Activated naive CD4-positive, alpha-beta T cell treated with anti-CD3 and anti-CD28 coated beads, Interleukin-2, amount 10 ng/mL, durations not matched to agents 7 days and 5 days (primary cell): ENCODE measurements around the gene INSC.

ENCODE experiments used
- CTCF ChIA-PET: fragments of 350-600 bp; sonication (Branson Sonifier 250); formaldehyde crosslinking; loops from one replicate; lab custom pipeline; 2021; ENCODE audit warnings: antibody characterized with exemption; lab: Charles Lee
- DNase-seq: peaks from one replicate; pipeline ENCODE4 v3.0.0-alpha.2; 2020
- H3K27ac Mint-ChIP-seq: one replicate; pipeline ENCODE4 v1.8.0; 2021; ENCODE audit warnings: mild to moderate bottlenecking, moderate library complexity, mixed read lengths
- H3K27me3 Mint-ChIP-seq: one replicate; pipeline ENCODE4 v1.8.0; 2021; ENCODE audit warnings: mild to moderate bottlenecking, mixed read lengths
- H3K36me3 Mint-ChIP-seq: one replicate; pipeline ENCODE4 v1.8.0; 2021; ENCODE audit warnings: mixed read lengths
- H3K4me1 Mint-ChIP-seq: one replicate; pipeline ENCODE4 v1.8.0; 2021; ENCODE audit warnings: mixed read lengths
- H3K4me3 Mint-ChIP-seq: one replicate; pipeline ENCODE4 v1.8.0; 2021; ENCODE audit warnings: mild to moderate bottlenecking, moderate library complexity, mixed read lengths
- H3K9me3 Mint-ChIP-seq: one replicate; pipeline ENCODE4 v1.8.0; 2021; ENCODE audit warnings: mixed read lengths

INSC gene

DNA sequence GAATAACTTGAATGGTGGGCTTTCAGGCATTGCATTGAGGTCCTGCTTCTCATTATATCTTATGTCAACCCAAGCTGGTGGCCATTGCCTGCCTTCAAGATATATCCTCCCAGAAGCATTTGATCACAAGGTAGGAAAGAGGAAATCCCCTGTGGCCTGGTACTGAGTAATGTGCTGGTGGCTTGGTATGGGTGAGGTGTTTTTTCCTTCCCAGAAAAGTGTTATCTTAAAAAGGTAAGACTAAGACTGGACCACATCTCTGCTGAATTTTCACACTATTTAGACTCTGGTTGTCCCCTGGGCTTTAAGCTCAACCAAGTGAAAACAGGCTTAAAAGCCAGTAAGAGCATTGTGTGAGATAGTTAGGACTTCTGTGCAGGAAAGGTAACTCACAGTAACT is 3.7 kb downstream of the INSC start:
- Mint-ChIP-seq H3K4me1 (peaks cover 15% of the 10 kb centered on the region), H3K27ac (no peak overlapping the region)

DNA sequence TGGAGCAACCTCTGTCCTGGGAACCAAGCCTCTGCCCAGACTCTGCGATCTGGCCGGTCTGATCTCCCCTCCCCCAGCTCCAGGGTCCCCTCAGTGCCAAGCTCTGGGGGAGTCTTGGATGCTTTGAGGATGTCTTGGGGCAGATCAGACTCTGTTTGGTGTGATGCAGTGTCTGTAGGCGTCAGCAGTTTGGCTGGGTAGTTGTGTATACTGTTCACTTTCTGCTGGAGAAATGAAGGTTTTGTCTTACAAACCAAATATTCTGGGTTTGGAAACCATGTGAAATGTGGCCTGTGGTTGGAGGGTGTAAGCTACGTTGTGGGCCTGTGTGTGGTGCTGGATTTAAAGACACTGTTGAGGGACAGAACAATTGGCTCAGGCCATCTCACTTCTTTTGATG is 4.6 kb downstream of the INSC start:
- peaks cover 10% of the 10 kb centered on the region for H3K4me1 Mint-ChIP-seq
- H3K36me3 Mint-ChIP-seq, result no peaks in the 10 kb centered on the region
- CTCF ChIA-PET, result no interaction called here
- no peaks in the 10 kb centered on the region for H3K9me3 Mint-ChIP-seq
- DNase-seq, result no peak
- peaks cover 54% of the 10 kb centered on the region for H3K27me3 Mint-ChIP-seq
- H3K27ac Mint-ChIP-seq, result no peak overlapping the region
- no peak overlapping the region for H3K4me3 Mint-ChIP-seq

More for the DNA sequence above, 3.7 kb downstream of the INSC start:
- DNase-seq, result no peak
- peaks cover 57% of the 10 kb centered on the region for H3K27me3 Mint-ChIP-seq
- CTCF ChIA-PET, result interaction anchor here (1.0 to 2.0 kb wide), 5 partner anchors 11 to 89 kb away, joined by 3 to 7 read pairs (median 4); no protein-coding TSS in a partner anchor
- H3K36me3 Mint-ChIP-seq, result no peaks in the 10 kb centered on the region
- H3K9me3 Mint-ChIP-seq, result no peaks in the 10 kb centered on the region
- H3K4me3 Mint-ChIP-seq, result no peak overlapping the region

DNA sequence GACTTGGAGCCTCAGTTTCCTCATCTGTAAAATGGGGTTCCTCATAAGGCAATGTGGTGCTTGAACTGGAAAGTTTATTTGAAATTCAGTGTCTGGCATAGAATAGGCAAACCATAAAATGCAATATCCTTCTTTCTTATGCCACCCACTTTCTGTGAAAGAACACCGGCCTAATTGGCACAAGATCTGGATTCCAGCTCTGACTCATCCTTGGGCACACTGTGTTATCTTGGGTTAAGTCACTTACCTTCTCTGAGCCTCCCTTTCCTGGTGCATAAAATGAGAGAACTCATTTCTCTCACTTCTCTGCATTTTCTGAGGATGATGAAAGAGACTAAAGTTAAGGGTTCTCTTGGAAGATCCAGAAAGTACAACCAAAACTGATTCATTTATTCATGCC is 5.1 kb downstream of the INSC start:
- Mint-ChIP-seq H3K27me3 (peaks cover 50% of the 10 kb centered on the region), H3K27ac (no peak overlapping the region), H3K36me3 (no peaks in the 10 kb centered on the region), H3K4me1 (peaks cover 10% of the 10 kb centered on the region), H3K4me3 (no peak overlapping the region), H3K9me3 (no peaks in the 10 kb centered on the region)
- CTCF ChIA-PET, result no interaction called here
- DNase-seq, result no peak

DNA sequence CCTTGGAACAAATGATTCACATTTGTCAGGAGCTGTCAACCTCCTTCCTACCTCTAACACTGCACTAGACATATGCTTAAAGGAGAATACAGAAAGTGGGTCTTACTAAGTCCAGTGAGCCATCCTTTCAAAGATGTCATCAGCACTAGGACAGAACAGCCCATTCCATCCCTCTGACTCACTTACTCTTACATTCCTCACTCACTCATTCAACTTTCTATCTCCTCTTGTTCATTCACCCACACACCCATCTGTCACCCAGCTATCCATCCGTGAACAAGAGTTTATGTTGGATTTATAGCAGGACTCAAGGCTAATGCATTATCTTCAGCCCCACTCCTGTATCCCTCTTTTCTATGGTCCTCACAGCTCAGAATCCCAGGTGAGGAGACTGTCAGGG is 9.1 kb downstream of the INSC start:
- Mint-ChIP-seq H3K4me1 (peaks cover 1% of the 10 kb centered on the region), H3K27me3 (peaks cover 41% of the 10 kb centered on the region), H3K9me3 (no peaks in the 10 kb centered on the region), H3K27ac (no peak overlapping the region), H3K36me3 (no peaks in the 10 kb centered on the region), H3K4me3 (no peak overlapping the region)
- DNase-seq, result no peak
- CTCF ChIA-PET, result no interaction called here

DNA sequence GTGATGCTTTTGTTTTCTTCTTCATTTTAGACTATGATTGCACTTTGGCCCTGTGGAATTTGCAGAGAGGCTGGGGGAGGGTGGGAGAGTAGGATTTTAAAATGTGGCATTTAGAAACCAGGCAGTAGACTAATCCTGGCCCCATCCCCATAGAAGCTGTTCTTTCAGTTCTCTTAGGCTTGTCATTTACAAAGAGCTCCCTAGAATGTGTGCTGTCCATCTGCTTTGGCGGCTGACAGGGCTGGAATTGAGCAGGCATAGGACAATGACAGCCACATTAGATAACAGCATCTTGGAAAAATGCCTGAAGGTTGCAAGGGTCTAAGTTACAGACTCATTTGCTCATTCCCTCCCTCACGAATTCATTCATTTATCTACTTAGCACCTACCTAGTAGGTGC is 9.8 kb downstream of the INSC start:
- no peak for DNase-seq
- CTCF ChIA-PET, result interaction anchor here (0.9 to 2.0 kb wide), 2 partner anchors 9 to 24 kb away, joined by 3 to 5 read pairs; no protein-coding TSS in a partner anchor
- no peak overlapping the region for H3K27ac Mint-ChIP-seq
- H3K9me3 Mint-ChIP-seq, result no peaks in the 10 kb centered on the region
- no peak overlapping the region for H3K4me3 Mint-ChIP-seq
- H3K36me3 Mint-ChIP-seq, result no peaks in the 10 kb centered on the region
- H3K4me1 Mint-ChIP-seq, result no peaks in the 10 kb centered on the region
- H3K27me3 Mint-ChIP-seq, result peaks cover 37% of the 10 kb centered on the region

DNA sequence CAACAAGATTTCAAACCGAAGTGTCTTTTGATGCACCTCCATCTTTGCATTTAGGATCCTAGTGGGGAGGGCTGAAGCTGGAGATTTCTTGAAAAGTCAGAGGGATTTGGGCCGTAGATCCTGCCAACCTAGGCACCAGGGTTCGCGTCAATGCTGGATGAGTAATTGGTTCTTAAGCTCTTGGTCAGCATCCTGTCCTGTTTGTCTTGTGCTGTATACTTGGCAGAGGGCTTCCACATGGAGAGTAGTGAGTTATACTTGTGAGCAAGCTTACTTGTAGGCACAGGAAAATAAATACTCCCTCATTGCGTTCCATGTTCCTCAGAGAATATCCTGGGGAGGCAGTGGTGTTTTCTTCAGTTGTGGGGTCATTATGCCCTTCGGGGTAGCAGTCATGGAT is 12.6 kb downstream of the INSC start:
- peaks cover 45% of the 10 kb centered on the region for H3K27me3 Mint-ChIP-seq

DNA sequence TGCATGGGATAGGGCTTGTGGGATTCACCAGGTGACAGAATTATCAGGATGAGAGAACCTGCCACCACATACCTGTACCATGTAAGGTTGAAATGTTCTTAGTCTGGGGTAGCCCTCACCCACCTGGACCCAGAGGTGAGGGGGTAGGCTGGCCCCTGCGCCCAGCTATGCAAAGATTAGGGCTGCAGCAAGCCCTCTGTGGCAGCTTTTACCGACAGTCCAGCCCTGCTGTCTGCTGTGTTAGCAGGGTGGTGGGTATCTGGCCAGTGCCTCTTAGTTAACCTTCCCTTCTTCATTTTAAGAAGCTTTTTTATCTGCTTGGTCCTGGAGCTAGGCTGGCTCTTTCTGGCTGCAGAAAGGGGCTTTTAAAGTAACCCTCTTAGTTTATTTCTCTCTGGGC is 13.9 kb downstream of the INSC start:
- Mint-ChIP-seq H3K27ac (no peak overlapping the region), H3K4me3 (no peak overlapping the region), H3K4me1 (no peaks in the 10 kb centered on the region), H3K27me3 (peaks cover 41% of the 10 kb centered on the region), H3K9me3 (no peaks in the 10 kb centered on the region), H3K36me3 (no peaks in the 10 kb centered on the region)
- DNase-seq, result no peak
- CTCF ChIA-PET, result no interaction called here

More for the DNA sequence above, 12.6 kb downstream of the INSC start:
- Mint-ChIP-seq H3K9me3 (no peaks in the 10 kb centered on the region), H3K4me1 (no peaks in the 10 kb centered on the region), H3K36me3 (no peaks in the 10 kb centered on the region), H3K4me3 (no peak overlapping the region), H3K27ac (no peak overlapping the region)
- CTCF ChIA-PET, result no interaction called here
- no peak for DNase-seq

DNA sequence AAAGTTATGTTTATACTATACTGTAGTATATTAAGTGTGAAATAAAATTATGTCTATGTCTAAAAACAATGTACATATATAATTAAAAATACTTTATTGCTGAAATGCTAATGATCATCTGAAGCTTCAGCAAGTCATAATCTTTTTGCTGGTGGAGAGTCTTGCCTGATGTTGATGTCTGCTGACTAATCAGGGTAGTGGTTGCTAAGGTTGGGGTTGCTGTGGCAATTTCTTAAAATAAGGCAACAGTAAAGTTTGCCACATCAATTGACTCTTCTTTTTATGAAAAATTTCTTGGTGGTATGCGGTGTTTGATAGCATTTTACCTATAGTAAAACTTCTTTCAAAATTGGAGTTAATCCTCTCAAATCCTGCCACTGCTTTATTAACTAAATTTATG is 21.4 kb downstream of the INSC start:
- no peaks in the 10 kb centered on the region for H3K36me3 Mint-ChIP-seq
- no peaks in the 10 kb centered on the region for H3K4me1 Mint-ChIP-seq
- H3K9me3 Mint-ChIP-seq, result no peaks in the 10 kb centered on the region
- H3K4me3 Mint-ChIP-seq, result no peak overlapping the region
- CTCF ChIA-PET, result no interaction called here
- H3K27me3 Mint-ChIP-seq, result peaks cover 4% of the 10 kb centered on the region
- DNase-seq, result no peak
- no peak overlapping the region for H3K27ac Mint-ChIP-seq

DNA sequence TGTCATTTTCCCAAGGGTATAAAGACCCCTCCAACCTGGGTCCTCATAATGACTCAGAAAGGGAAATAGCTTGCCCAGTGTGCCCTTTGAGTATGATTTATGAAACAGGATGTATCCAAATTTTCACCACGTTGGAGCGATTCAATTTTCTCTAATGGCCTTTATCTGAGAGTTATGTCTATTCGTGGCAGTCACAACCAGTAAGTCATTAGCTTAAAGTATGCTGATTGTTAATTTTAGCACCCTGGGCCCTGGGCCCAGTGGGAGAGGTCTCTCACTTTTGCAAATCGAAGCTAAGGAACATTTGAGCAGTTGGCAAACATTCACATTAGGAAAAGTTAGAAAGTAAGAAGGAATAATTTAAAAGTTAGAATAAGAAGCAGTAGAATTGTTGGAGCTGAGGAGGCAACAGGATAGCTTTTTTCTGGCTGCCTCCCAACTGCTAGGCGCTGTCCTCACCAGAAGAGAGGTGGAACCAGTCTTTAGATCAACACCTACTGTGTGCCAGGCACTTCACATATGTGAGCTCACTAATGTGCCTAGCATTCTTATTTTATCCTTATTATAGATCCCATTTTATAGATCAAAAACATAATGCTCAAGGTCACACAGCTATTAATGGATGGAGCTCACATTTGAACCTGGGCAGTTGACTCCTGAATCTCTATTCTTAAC is 24.5 kb downstream of the INSC start:
- Mint-ChIP-seq H3K27ac (no peak overlapping the region), H3K27me3 (no peaks in the 10 kb centered on the region), H3K9me3 (no peaks in the 10 kb centered on the region), H3K4me3 (no peak overlapping the region), H3K4me1 (no peaks in the 10 kb centered on the region), H3K36me3 (no peaks in the 10 kb centered on the region)
- CTCF ChIA-PET, result interaction anchor here (0.6 to 1.3 kb wide), 4 partner anchors 20 to 55 kb away, joined by 3 to 5 read pairs (median 4); no protein-coding TSS in a partner anchor
- DNase-seq, result no peak

DNA sequence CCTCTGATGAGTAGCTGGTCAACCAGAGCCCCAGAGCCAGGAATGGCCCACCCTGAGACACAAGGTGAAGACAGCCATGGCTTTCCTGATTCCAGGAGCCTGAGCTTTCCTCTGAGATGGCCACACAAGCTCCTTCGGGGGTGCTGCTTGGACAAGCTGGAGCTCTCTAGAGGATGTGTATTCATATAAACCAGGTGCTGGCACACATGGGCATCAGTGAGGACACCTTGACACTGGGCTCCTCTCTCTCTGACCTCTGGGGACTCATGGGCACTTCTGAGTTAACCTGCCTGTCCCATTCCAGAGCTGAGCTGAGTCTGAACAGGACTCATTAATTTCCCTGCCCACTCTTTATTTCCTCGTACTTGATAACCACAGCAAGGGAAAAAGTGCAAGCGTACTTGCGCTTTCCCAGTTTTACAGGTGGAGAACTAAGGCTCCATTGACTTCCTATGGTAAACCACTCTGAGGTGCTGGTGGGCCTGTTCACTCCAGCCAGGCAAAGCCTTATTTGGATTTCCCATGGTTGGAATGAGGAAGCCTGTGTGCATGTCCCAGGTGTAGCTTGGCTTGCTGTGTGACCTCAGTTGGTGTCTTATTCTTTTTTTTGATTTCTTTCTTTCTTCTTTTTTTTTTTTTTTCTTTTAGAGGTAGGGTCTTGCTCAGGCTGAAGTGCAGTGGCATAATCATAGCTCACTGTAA is 25.4 kb downstream of the INSC start:
- Mint-ChIP-seq H3K9me3 (no peaks in the 10 kb centered on the region), H3K27ac (no peak overlapping the region), H3K27me3 (no peaks in the 10 kb centered on the region), H3K4me1 (no peaks in the 10 kb centered on the region), H3K4me3 (no peak overlapping the region), H3K36me3 (no peaks in the 10 kb centered on the region)
- no peak for DNase-seq
- CTCF ChIA-PET, result interaction anchor here (0.6 to 1.3 kb wide), 4 partner anchors 19 to 54 kb away, joined by 3 to 5 read pairs (median 4); no protein-coding TSS in a partner anchor

DNA sequence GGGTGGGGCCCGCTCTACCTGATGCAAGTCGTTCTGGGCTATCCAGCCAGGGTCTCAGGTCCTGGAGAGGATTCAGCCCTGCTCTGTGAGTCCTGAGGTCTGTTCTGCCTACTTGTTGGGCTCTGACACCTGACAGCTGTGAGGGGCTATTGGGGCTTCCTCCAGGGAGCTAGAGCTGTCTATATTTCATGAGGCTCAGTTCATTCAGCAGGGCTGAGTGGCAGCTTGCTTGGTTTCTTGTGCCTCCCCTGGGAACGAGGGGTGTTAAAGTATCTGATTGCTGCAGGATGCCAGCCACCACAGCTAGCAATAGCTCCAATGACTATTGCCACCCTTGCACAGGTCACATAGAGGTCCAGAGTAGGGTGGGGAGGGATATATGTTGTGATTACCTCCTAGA is 26.7 kb downstream of the INSC start:
- H3K27ac Mint-ChIP-seq, result no peak overlapping the region
- no peak for DNase-seq
- H3K9me3 Mint-ChIP-seq, result no peaks in the 10 kb centered on the region
- peaks cover 7% of the 10 kb centered on the region for H3K27me3 Mint-ChIP-seq
- no peaks in the 10 kb centered on the region for H3K36me3 Mint-ChIP-seq
- H3K4me3 Mint-ChIP-seq, result no peak overlapping the region
- H3K4me1 Mint-ChIP-seq, result no peaks in the 10 kb centered on the region
- CTCF ChIA-PET, result no interaction called here

DNA sequence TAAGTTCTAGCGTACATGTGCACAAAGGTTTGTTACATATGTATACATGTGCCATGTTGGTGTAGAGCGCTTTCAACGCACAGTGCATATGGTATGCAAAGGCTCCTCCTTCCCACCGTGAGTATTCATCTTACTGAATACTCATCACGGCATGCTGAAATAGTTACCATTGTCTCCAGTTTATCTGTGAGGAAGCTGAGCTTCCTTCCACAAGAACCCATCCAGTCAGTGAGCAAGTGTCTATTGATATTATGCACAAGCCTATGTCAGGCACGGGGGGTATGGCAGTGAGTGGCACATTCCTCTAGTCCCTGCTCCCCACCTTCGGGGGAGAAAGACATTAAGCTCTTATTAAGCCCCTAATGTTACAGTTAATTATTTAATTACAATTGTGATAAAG is 28.1 kb downstream of the INSC start:
- no peaks in the 10 kb centered on the region for H3K4me1 Mint-ChIP-seq
- H3K36me3 Mint-ChIP-seq, result no peaks in the 10 kb centered on the region
- peaks cover 13% of the 10 kb centered on the region for H3K27me3 Mint-ChIP-seq
- CTCF ChIA-PET, result interaction anchor here (1.1 kb wide), 1 partner anchor 16 kb away, joined by 5 read pairs; no protein-coding TSS in a partner anchor
- H3K4me3 Mint-ChIP-seq, result no peak overlapping the region
- H3K27ac Mint-ChIP-seq, result no peak overlapping the region
- DNase-seq, result no peak
- no peaks in the 10 kb centered on the region for H3K9me3 Mint-ChIP-seq

DNA sequence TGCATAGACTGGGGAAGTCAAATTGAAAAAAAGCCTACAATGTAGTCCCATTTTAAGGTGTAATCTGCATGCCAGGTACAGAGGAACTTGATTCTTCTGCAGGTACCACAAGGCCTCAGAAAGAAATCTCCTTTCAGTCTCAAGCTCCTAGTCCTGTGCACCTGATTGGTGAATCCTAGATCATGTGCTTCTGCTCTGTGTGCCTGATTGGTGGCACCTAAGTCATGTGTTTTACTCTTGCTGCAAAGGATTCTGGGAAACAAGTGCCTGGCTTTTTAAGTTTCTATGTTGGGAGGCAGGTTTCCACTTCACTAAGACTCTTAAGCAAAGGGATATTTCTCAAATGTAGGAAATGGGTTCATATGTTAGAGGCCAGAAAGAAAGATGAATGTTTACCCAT is 29.1 kb downstream of the INSC start:
- H3K27ac Mint-ChIP-seq, result no peak overlapping the region
- DNase-seq, result no peak
- H3K4me1 Mint-ChIP-seq, result no peaks in the 10 kb centered on the region
- no peak overlapping the region for H3K4me3 Mint-ChIP-seq
- peaks cover 14% of the 10 kb centered on the region for H3K27me3 Mint-ChIP-seq
- CTCF ChIA-PET, result no interaction called here
- H3K9me3 Mint-ChIP-seq, result no peaks in the 10 kb centered on the region
- no peaks in the 10 kb centered on the region for H3K36me3 Mint-ChIP-seq

DNA sequence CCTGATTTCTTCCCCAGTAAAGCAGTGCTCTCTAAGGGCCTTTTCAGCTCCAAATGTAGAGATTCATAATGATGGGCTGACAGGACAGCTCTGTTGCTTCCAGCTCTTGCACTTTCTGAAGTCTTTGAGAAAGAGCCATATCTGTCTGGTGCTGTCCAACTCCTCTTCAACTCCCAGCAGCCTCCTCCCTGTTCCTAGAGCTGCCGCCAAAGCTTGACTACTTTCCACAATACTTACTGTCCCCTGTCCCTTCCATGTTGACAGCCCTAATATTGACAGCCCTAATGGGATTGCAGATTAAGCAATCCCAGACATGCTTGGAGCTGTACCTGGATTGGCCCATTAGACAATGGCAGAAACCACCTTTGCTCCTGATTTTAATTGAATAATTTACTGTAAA is 29.6 kb downstream of the INSC start:
- CTCF ChIA-PET, result no interaction called here
- Mint-ChIP-seq H3K9me3 (no peaks in the 10 kb centered on the region), H3K27me3 (peaks cover 14% of the 10 kb centered on the region), H3K27ac (no peak overlapping the region), H3K36me3 (no peaks in the 10 kb centered on the region), H3K4me1 (no peaks in the 10 kb centered on the region), H3K4me3 (no peak overlapping the region)
- DNase-seq, result no peak

DNA sequence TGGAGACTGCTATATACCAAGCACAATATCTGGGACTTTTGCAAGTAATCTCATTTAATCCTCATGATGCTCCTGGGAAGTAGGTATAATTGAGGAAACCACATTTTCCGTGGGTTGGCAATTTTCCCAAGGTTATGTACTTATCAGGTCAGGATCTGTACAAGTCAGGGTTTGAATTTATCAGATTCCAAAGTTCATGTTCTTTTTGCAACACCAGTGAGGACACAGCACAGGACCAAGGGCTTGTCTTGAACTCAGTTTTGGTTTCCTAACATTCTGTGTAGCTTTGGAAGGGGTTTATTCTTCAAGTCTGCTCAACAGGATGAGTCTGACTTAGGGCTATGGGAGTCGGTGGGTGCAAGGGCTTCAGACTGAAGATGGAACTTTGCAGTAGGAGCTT is 30.4 kb downstream of the INSC start:
- no peaks in the 10 kb centered on the region for H3K9me3 Mint-ChIP-seq
- no peak for DNase-seq
- H3K4me1 Mint-ChIP-seq, result peaks cover 5% of the 10 kb centered on the region
- H3K36me3 Mint-ChIP-seq, result no peaks in the 10 kb centered on the region
- CTCF ChIA-PET, result interaction anchor here (1.0 to 1.2 kb wide), 2 partner anchors 23 to 44 kb away, joined by 3 to 4 read pairs; no protein-coding TSS in a partner anchor
- no peak overlapping the region for H3K4me3 Mint-ChIP-seq
- peaks cover 14% of the 10 kb centered on the region for H3K27me3 Mint-ChIP-seq
- no peak overlapping the region for H3K27ac Mint-ChIP-seq
